NCI-H2081 treated with DMSO at 0.1 percent for 48 hours (cell line): ENCODE results near the gene C19orf25.
"Not testable (repeated sequence)": the region's sequence is repeated elsewhere in the genome, so short reads cannot be mapped to it uniquely, and the experiment has no call there.

ENCODE experiments used
- DNase-seq: peaks from one replicate; lab custom pipeline; 2025; lab: John Stamatoyannopoulos, UW

The C19orf25 gene

GRCh38 chr19:1449467-1450442 is 29.3 kb downstream of the C19orf25 start, which contains the start of gene APC2:
APC2 (plus strand) TSS chr19:1450121; CDS start chr19:1453002, 2,881 bp downstream.
- DNase-seq, result no peak

DNA sequence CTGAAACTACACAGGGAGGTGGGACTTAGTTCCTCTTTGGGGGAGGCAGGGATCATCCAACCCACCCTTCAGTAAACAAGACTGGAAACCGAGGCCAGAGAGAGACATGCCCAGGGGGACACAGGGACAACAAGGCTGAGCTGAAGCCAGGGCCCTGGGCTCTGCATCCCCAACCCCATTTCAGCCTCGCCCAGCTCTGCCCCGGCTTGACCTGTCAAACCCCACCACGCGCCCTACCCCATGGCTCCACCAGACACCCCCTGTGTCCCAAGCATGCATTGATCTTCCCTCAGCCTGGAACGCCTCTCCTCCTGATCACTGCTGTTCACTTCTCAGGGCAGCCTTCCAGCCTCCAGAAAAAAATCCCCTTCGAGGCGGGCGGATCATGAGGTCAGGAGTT is 31.1 kb downstream of the C19orf25 start:
- no peak for DNase-seq

DNA sequence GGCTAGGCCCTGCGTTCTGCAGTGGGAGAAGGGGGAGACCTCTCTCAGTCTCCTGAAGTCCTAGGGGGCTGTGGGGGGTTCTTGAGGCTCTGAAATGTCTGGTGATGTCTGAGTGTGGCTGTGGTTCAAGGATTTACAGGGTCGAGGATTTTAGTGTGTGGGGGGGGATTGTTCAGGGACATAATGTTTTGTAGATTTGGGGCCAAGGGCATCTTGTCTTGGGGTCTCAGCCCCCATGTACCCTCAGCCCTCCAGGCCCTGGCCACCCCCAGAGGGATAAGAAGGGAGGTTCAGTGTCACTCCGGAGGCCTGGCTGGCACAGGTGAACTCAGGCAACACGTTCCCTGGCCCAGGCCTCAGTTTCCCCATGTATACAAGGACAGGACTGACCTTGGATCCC is 31.5 kb downstream of the C19orf25 start:
- no peak for DNase-seq

- DNase-seq, result no peak
Measured at GRCh38 chr19:1446713-1447481, 32.1 kb downstream of the C19orf25 start.

GRCh38 chr19:1445932-1446712 is 32.9 kb downstream of the C19orf25 start:
- DNase-seq, result no peak

- DNase-seq, result peak; percentile 0
Measured at GRCh38 chr19:1445185-1445931, 33.7 kb downstream of the C19orf25 start.

DNA sequence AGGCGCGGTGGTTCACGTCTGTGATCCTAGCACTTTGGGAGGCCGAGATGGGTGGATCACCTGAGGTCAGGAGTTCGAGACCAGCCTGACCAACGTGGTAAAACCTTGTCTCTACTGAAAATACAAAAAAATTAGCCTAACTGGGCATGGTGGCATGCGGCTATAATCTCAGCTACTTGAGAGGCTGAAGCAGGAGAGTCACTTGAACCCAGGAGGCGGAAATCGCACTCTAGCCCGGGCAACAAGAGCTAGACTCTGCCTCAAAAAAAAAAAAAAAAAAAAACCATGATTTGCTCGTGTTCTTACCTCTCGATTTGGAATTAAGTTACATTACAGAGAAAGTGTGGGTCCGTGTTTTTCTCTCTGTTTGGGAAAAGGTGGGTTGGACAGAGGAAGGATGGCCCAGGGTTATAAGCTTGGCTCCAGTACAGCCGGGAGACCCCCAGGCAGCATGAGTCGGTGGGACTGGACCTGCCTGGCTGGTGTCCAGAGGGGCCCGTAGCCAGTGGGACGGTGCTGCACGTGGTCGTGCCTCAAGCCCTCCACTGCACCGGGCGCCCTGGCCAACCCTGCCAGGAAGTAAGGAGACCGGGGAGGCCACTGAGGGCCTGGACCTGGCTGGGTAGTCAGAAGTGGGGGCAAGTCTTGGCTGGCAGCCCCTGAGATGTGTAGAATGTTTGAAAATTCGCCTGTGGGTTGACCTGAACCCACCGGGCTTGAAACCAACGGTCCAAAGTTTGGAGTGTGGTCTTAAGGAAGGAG is 37.2 kb downstream of the C19orf25 start:
- DNase-seq, result no peak

GRCh38 chr19:1441022-1441426 is 38.0 kb downstream of the C19orf25 start:
- DNase-seq, result no peak

DNA sequence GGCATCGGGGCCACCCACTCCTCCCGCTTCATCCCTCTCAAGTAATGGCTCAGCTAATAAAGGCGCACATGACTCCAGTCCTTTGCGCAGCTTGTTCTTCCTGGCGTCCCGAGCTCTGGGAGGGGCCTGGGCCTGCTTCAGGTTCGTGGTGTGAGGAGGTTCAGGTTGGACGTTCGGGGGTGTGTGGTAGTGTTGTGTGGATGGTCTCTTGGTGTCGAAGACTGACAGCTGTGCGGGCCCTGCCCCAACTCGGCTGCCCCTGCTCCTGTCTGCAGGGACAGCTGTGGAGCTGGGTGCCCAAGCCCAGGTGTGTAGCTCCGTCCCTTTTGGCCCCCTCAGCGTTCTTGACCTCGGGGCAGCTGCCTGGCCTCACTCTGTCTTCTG is 38.6 kb downstream of the C19orf25 start:
- DNase-seq, result no peak

DNA sequence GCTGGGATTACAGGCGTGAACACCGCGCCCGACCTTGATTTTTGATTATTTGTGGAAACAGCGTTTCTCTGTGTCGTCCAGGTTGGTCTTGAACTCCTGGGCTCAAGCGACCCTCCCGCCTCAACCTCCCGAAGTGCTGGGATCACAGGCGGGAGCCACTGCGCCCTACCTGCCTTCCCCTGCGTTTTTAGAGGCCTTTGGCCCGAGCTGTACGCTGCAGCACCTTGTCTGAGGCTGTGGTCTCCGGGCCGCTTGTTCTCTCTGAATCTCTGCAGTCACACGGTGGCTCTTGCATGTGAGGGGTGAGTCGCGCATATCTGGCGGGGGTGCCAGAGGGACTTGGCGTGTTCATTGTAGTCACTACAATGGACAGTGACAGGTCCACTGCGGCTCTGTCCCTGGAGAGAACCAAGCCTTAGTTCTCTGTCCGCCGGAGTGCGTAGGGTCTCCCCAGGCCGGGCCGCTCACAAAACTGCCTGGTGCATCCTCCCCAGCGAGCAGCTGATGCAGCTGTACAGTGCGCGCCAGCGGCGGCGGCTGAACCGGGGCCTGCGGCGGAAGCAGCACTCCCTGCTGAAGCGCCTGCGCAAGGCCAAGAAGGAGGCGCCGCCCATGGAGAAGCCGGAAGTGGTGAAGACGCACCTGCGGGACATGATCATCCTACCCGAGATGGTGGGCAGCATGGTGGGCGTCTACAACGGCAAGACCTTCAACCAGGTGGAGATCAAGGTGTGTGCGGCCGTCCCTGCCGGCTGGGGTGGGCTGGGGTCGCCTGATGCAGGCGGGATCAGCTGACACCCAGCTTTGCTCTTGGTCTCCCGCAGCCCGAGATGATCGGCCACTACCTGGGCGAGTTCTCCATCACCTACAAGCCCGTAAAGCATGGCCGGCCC is 39.2 kb downstream of the C19orf25 start:
- not testable (repeated sequence) for DNase-seq

DNA sequence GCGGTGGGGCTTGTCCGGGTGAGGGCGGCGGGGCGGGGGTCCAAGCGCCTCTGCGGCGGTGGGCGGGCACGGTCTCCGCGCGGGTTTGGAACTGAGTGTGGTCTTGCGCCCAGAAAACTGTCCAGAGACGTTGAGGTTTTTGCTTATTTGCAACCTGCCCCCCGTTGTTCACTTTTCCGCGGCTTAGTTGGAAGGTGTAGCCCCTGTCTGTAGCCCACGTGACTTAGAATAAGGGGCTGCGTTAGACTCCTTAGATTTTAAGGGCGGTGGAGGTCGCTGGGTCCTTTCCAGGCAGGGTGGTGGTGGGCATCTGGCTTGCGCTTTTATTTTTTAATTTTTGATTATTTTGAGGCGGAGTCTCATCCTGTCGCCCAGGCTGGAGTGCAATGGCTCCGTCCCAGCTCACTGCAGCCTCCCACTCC is 40.1 kb downstream of the C19orf25 start:
- DNase-seq, result no peak

GRCh38 chr19:1438035-1438932 is 40.7 kb downstream of the C19orf25 start, which contains the start of gene RPS15:
RPS15 (plus strand) TSS chr19:1438396; CDS start chr19:1438426, 30 bp downstream.
- DNase-seq, result peak; percentile 70

- no peak for DNase-seq
Measured at GRCh38 chr19:1437609-1438008, 41.4 kb downstream of the C19orf25 start.

DNA sequence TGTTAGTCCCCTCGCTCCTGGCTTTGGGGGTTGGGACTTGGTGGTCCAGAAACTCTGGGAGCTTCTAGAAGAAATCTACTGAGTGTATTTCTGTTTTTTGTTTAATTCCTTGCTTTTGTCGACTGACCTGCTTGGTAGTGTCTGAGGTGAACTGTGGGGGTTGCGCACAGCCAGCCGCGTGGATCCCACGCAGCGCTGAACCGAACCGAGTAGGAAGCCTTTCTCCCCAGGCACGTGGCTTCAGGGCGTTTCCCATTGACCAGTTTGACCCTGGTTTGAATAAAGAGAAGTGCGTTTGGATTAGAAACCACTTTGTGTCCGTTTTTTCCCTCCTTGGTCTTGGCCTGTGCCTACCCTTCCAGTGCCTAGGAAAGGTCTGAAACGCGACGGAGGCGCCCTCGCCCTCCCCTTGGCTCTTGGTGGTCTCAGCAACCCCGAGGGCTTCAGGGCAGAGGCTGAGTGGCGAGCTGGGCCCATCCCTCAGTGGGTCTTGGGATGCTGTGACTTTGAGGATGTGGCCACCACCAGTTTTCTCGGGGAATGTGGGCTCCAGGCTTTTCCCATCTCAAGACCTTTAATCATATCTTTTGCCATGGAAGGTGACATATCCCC is 43.5 kb downstream of the C19orf25 start:
- no peak for DNase-seq

DNA sequence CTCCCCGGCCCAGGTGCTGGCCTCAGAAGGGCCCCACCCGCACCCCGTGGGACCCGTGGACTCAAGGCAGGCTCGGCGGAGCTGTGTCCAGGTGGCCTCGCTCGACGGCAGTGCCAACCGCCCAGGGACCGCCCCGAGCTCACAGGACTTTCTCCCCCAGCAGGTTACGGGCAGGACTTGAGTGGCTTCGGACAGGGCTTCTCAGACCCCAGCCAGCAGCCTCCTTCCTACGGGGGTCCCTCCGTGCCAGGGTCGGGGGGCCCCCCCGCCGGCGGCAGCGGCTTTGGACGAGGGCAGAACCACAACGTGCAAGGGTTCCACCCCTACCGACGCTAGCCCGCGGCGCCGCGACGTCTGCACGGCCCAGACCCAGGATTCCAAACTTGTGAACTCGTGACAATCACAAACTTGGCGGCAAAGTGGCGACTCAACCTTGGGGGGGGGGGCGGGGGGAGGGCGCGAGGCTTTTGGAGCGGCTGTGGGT is 44.4 kb downstream of the C19orf25 start:
- no peak for DNase-seq

DNA sequence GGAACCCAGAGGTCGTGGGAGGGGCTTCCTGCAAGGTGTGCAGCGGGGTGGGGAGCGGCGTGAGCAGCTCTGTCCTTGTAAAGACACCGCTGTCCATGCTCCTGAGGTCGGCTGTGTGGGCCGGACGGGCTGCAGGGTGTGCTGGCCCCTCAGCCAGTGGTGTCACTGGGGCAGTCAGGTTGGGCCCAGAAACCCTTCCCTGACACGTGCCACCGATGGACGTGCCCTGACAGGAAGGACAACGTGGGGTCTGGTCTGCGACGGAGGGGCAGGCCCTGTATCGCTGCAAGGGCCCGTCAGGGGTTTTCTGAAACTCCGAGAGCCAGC is 45.0 kb downstream of the C19orf25 start:
- DNase-seq, result no peak

GRCh38 chr19:1433119-1434039 is 45.6 kb downstream of the C19orf25 start:
- no peak for DNase-seq
